Trophoblast cell (in vitro differentiated cells and primary cell): Measurements from ENCODE around the gene SRSF2. TPM values are rescaled to one million over a fixed set of nuclear protein-coding genes. Genes with fewer than 3 reads are reported as not detected.

ENCODE experiments used
- DNase-seq, 2 donors: peaks; one replicate each; pipeline ENCODE4 v3.0.0-alpha.2; 2016
- H2AFZ ChIP-seq: 2 replicates; pipeline ENCODE4 v1.6.1; 2013; ENCODE audit warnings: low read length, moderate library complexity, mild to moderate bottlenecking; ENCODE audit not compliant: insufficient read depth, poor library complexity
- H2AK5ac ChIP-seq: 2 replicates; pipeline ENCODE4 v1.6.1; 2013; ENCODE audit warnings: mild to moderate bottlenecking, low read length
- H2BK120ac ChIP-seq: 2 replicates; pipeline ENCODE4 v1.6.1; 2013; ENCODE audit warnings: low read length, mild to moderate bottlenecking, moderate library complexity; ENCODE audit not compliant: insufficient read depth, poor library complexity
- H2BK12ac ChIP-seq: 2 replicates; pipeline ENCODE4 v1.6.1; 2013; ENCODE audit warnings: mild to moderate bottlenecking, low read length, moderate library complexity
- H2BK5ac ChIP-seq: 2 replicates; pipeline ENCODE4 v1.6.1; 2013; ENCODE audit warnings: low read length, low read depth, moderate library complexity, mild to moderate bottlenecking; ENCODE audit not compliant: poor library complexity
- H3K14ac ChIP-seq: 2 replicates; pipeline ENCODE4 v1.6.1; 2013; ENCODE audit warnings: mild to moderate bottlenecking, low read length
- H3K18ac ChIP-seq: 2 replicates; pipeline ENCODE4 v1.6.1; 2013; ENCODE audit warnings: mild to moderate bottlenecking, low read length
- H3K23ac ChIP-seq: 2 replicates; pipeline ENCODE4 v1.6.1; 2013; ENCODE audit warnings: low read length
- H3K27ac ChIP-seq: 2 replicates; pipeline ENCODE4 v1.5.1; 2013; ENCODE audit warnings: low read depth, mild to moderate bottlenecking, inconsistent platforms, low read length, moderate library complexity
- H3K27me3 ChIP-seq: 2 replicates; pipeline ENCODE4 v1.6.1; 2013; ENCODE audit warnings: inconsistent platforms, mild to moderate bottlenecking, low read length, moderate library complexity; ENCODE audit not compliant: insufficient read depth
- H3K36me3 ChIP-seq, 2 experiments: 1 replicate in 1 of 2; 2 replicates in 1 of 2; pipeline ENCODE4 v1.6.1; 2013; ENCODE audit warnings: low read length in 2 of 2, mild to moderate bottlenecking in 2 of 2, moderate library complexity in 1 of 2; ENCODE audit not compliant: insufficient read depth in 2 of 2, control insufficient read depth in 1 of 2
- H3K4ac ChIP-seq: 2 replicates; pipeline ENCODE4 v1.6.1; 2013; ENCODE audit warnings: low read depth, mild to moderate bottlenecking, low read length, moderate library complexity
- H3K4me1 ChIP-seq, 2 experiments: 1 replicate in 1 of 2; 2 replicates in 1 of 2; pipeline ENCODE4 v1.6.1; 2013; ENCODE audit warnings: low read length in 2 of 2, mild to moderate bottlenecking in 2 of 2, moderate library complexity in 1 of 2; ENCODE audit not compliant: insufficient read depth in 2 of 2, control insufficient read depth in 1 of 2
- H3K4me2 ChIP-seq: 2 replicates; pipeline ENCODE4 v1.6.1; 2013; ENCODE audit warnings: inconsistent platforms, mild to moderate bottlenecking, low read length, moderate library complexity
- H3K4me3 ChIP-seq: 2 replicates; pipeline ENCODE4 v1.5.1; 2013; ENCODE audit warnings: mild to moderate bottlenecking, low read depth, low read length, inconsistent platforms
- H3K79me1 ChIP-seq: one replicate; pipeline ENCODE4 v1.6.1; 2013; ENCODE audit warnings: low read length
- H3K79me2 ChIP-seq: 2 replicates; pipeline ENCODE4 v1.6.1; 2013; ENCODE audit warnings: low read length, mild to moderate bottlenecking; ENCODE audit not compliant: control insufficient read depth, insufficient read depth, poor library complexity
- H3K9ac ChIP-seq: 2 replicates; pipeline ENCODE4 v1.6.1; 2013; ENCODE audit warnings: mild to moderate bottlenecking, low read length
- H3K9me3 ChIP-seq: 2 replicates; pipeline ENCODE4 v1.6.1; 2013; ENCODE audit warnings: low read depth, mild to moderate bottlenecking, control low read depth, inconsistent platforms, low read length; ENCODE audit not compliant: insufficient read depth
- H4K12ac ChIP-seq: 2 replicates; pipeline ENCODE4 v1.6.1; 2013; ENCODE audit warnings: low read depth, mild to moderate bottlenecking, low read length, moderate library complexity
- H4K8ac ChIP-seq: 2 replicates; pipeline ENCODE4 v1.6.1; 2013; ENCODE audit warnings: low read depth, mild to moderate bottlenecking, low read length, moderate library complexity
- H4K91ac ChIP-seq: one replicate; pipeline ENCODE4 v1.6.1; 2013; ENCODE audit warnings: low read depth, mild to moderate bottlenecking, low read length, moderate library complexity
- WGBS: extraction: QIAGEN DNeasy Blood & Tissue Kit; methylation state at CpG from one replicate; pipeline ENCODE4 v1.1.7; 2013; ENCODE audit warnings: missing lambda C conversion rate; ENCODE audit not compliant: insufficient read length, insufficient coverage; ENCODE audit errors: extremely low coverage; 5-methylcytosine and 5-hydroxymethylcytosine counted together
- polyA plus RNA-seq: library from polyadenylated mRNA; stranded (reverse); fragments of 200-250 nt; gene quantifications from 2 replicates; pipeline ENCODE4 v1.2.3, GENCODE V29; 2013

The SRSF2 gene
- polyA plus RNA-seq, result 205 and 216 TPM in 2 replicates

GRCh38 chr17:76737082-76737675 is at the start of gene SRSF2:
SRSF2 (minus strand) TSS chr17:76737331; CDS start chr17:76737160, 171 bp downstream.
- Histone ChIP-seq H2AK5ac (peak within 1 kb of the TSS; percentile 99), H3K4ac (peak within 1 kb of the TSS; percentile 96), H3K27me3 (no peaks in the 10 kb centered on the region), H4K8ac (peak within 1 kb of the TSS; percentile 99), H3K79me1 (peaks cover 17% of the 10 kb centered on the region), H3K79me2 (peaks cover 18% of the 10 kb centered on the region), H4K12ac (peak within 1 kb of the TSS; percentile 96), H2BK12ac (peak within 1 kb of the TSS; percentile 67), H3K27ac (peak within 1 kb of the TSS; percentile 99), H3K36me3 (peaks cover 10 to 22% of the 10 kb centered on the region in 2 experiments), H2BK5ac (peak within 1 kb of the TSS; percentile 99), H3K18ac (peak within 1 kb of the TSS; percentile 99), H4K91ac (peak within 1 kb of the TSS; percentile 99), H2AFZ (peak within 1 kb of the TSS; percentile 77), H3K14ac (peak within 1 kb of the TSS; percentile 100), H3K9ac (peak within 1 kb of the TSS; percentile 96), H3K9me3 (no peaks in the 10 kb centered on the region), H3K4me2 (peak within 1 kb of the TSS; percentile 92), H3K4me3 (peak within 1 kb of the TSS; percentile 97), H3K4me1 (peaks cover 0 to 2% of the 10 kb centered on the region in 2 experiments), H2BK120ac (peak within 1 kb of the TSS; percentile 98), H3K23ac (no peak within 1 kb of the TSS)
- WGBS, result no CpG with 5 or more reads among the region's 60 CpGs
- DNase-seq, result peak; percentile 97 to 99

GRCh38 chr17:76784926-76785325 is 47.8 kb upstream of the SRSF2 start:
- H2BK12ac ChIP-seq, result no peak overlapping the region
- no peak overlapping the region for H3K23ac ChIP-seq
- H3K27ac ChIP-seq, result no peak overlapping the region
- H4K91ac ChIP-seq, result no peak overlapping the region
- H3K79me1 ChIP-seq, result peaks cover 2% of the 10 kb centered on the region
- H3K4ac ChIP-seq, result no peak overlapping the region
- no peak overlapping the region for H3K18ac ChIP-seq
- H2BK120ac ChIP-seq, result no peak overlapping the region
- H3K4me2 ChIP-seq, result no peak overlapping the region
- no peak for DNase-seq
- H3K14ac ChIP-seq, result no peak overlapping the region
- no peak overlapping the region for H2BK5ac ChIP-seq
- H3K9me3 ChIP-seq, result no peaks in the 10 kb centered on the region
- no peak overlapping the region for H3K4me3 ChIP-seq
- 100% methylated on average over 1 of the region's 3 CpGs for WGBS
- no peaks in the 10 kb centered on the region for H3K79me2 ChIP-seq
- no peak overlapping the region for H4K12ac ChIP-seq
- peaks cover 6 to 8% of the 10 kb centered on the region in 2 experiments for H3K36me3 ChIP-seq
- H2AK5ac ChIP-seq, result no peak overlapping the region
- H3K9ac ChIP-seq, result no peak overlapping the region
- H2AFZ ChIP-seq, result no peak overlapping the region
- H3K27me3 ChIP-seq, result no peaks in the 10 kb centered on the region
- peaks cover 0 to 3% of the 10 kb centered on the region in 2 experiments for H3K4me1 ChIP-seq
- no peak overlapping the region for H4K8ac ChIP-seq

- no peaks in the 10 kb centered on the region for H3K9me3 ChIP-seq
- no peak overlapping the region for H3K4me3 ChIP-seq
- no peak overlapping the region for H4K91ac ChIP-seq
- H4K12ac ChIP-seq, result no peak overlapping the region
- H3K4ac ChIP-seq, result no peak overlapping the region
- no peak overlapping the region for H4K8ac ChIP-seq
- H3K36me3 ChIP-seq, result peaks cover 8 to 11% of the 10 kb centered on the region in 2 experiments
- H2BK120ac ChIP-seq, result no peak overlapping the region
- no peak overlapping the region for H3K23ac ChIP-seq
- no peak overlapping the region for H2BK5ac ChIP-seq
- H3K27me3 ChIP-seq, result no peaks in the 10 kb centered on the region
- no peak overlapping the region for H3K9ac ChIP-seq
- no peak overlapping the region for H3K27ac ChIP-seq
- no peaks in the 10 kb centered on the region for H3K79me1 ChIP-seq
- no peak overlapping the region for H2AFZ ChIP-seq
- H3K4me2 ChIP-seq, result no peak overlapping the region
- DNase-seq, result no peak
- no peak overlapping the region for H2AK5ac ChIP-seq
- no peak overlapping the region for H2BK12ac ChIP-seq
- H3K4me1 ChIP-seq, result no peaks in the 10 kb centered on the region
- no peak overlapping the region for H3K14ac ChIP-seq
- no peaks in the 10 kb centered on the region for H3K79me2 ChIP-seq
- no peak overlapping the region for H3K18ac ChIP-seq
- WGBS, result no CpG with 5 or more reads among the region's 5 CpGs
Observed at GRCh38 chr17:76783146-76783545, 46.0 kb upstream of the SRSF2 start.

- Histone ChIP-seq H3K79me2 (no peaks in the 10 kb centered on the region), H4K8ac (no peak overlapping the region), H2AK5ac (no peak overlapping the region), H3K4me2 (no peak overlapping the region), H3K4me1 (no peaks in the 10 kb centered on the region), H3K36me3 (peaks cover 14 to 18% of the 10 kb centered on the region in 2 experiments), H3K79me1 (no peaks in the 10 kb centered on the region), H2BK120ac (no peak overlapping the region), H3K4me3 (no peak overlapping the region), H3K4ac (no peak overlapping the region), H3K9ac (no peak overlapping the region), H2BK5ac (no peak overlapping the region), H3K18ac (no peak overlapping the region), H4K91ac (no peak overlapping the region), H3K14ac (no peak overlapping the region), H3K27ac (no peak overlapping the region), H4K12ac (no peak overlapping the region), H3K9me3 (no peaks in the 10 kb centered on the region), H2BK12ac (no peak overlapping the region), H2AFZ (no peak overlapping the region), H3K27me3 (no peaks in the 10 kb centered on the region), H3K23ac (no peak overlapping the region)
- DNase-seq, result peak in 1 of 2 donors; percentile 8
- WGBS, result no CpG with 5 or more reads among the region's 12 CpGs
Observed at GRCh38 chr17:76781056-76781982, 44.2 kb upstream of the SRSF2 start.
